ENCODE data around the gene SLC25A10.

DNA sequence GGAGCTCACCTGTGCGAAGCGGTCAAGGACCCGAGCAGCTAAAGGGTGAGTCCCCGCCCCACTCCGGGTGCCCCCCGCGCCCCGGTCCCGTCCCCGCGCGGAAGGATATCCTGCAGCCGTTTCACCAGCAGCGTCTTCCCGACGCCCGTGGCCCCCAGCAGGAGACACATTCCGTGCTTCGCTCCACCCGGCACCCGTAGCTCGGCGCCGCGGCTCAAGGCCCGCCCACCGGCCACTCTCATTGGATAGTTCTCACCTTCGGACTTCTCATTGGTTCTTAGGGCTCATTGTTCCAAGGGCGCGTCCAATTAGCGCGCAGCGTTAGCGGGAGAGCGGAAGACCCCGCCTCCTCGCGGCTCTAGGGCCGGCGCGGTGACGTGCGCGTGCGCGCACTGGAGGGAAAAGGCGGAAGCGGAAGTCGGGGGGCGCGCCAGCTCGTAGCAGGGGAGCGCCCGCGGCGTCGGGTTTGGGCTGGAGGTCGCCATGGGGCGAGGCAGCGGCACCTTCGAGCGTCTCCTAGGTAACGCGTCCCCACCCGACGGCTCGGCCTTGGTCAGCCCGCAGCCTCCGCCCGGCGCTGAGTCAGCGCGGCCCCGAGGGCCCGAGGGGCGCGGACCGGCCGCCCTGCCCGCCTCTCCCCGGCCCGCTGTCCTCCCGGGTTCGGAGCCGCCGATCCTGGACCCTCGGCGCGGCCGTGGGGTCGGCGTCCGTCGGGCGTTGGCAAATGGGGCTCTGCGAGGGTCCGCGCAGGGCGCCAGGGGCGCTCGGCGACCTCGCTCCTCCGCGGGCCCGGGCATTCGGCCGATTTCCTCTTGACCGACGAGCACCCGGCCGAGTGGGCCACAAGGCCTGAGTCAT, 28.3 kb upstream of the SLC25A10 start, which contains the start of the genes ARL16 and HGS:
- TF ChIP-seq YY1 (IDR thresholded peaks at IDR 0.05; ENCODE audit: insufficient read depth, insufficient read length): no peak
- TF ChIP-seq ZNF274 (IDR thresholded peaks at IDR 0.05; ENCODE audit: low read depth, low read length): no peak

All from NT2/D1 (cell line).